ENCODE results near the gene FBXO42.

DNA sequence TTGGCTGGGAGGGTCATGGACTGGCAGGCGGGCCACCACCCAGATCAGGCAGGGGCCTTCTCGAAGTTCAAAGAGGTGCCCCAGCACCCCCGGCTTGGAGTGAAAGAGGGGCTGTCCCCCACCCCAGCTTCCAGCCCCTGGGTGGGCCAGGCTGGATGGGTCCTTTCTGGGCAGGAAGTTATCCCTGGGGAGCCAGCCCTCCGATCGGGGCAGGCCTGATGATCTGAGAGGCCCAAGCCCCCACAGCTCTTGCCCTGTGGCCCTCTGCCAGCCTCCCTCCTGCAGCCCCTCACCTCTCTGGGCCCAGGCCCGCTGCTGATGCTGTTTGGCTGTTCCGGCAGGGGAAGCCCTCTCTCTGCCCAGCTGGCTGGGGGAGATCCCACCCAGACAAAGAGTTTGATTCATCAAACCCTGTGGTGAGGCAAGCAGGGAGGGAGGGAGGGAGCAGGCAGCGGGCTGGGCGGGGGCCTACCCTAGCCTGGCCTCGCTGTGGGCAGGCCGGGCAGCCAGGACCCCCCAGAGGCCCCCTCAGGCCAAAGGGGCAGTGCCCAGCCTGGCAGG lies 142.4 kb downstream of the FBXO42 start:
- TF ChIP-seq POLR2A (IDR thresholded peaks at IDR 0.05; ENCODE audit: low read depth, low read length): no peak
- no peak for TF ChIP-seq TAF1 (IDR thresholded peaks at IDR 0.05; ENCODE audit: borderline replicate concordance, low read depth, low read length)

Data from GM12892 (cell line).